Stimulated activated CD4-positive, alpha-beta T cell treated with anti-CD3 and anti-CD28 coated beads, Interleukin-1b, Interleukin-23, amount 100 ng/mL, for 4 hours (primary cell): ENCODE results near the gene MMP10.

Experiments used
- DNase-seq, 2 donors: peaks; one replicate each; pipeline ENCODE4 v3.0.0-alpha.2; 2020; ENCODE audit warnings: low read depth in 2 of 2

The MMP10 gene

DNA sequence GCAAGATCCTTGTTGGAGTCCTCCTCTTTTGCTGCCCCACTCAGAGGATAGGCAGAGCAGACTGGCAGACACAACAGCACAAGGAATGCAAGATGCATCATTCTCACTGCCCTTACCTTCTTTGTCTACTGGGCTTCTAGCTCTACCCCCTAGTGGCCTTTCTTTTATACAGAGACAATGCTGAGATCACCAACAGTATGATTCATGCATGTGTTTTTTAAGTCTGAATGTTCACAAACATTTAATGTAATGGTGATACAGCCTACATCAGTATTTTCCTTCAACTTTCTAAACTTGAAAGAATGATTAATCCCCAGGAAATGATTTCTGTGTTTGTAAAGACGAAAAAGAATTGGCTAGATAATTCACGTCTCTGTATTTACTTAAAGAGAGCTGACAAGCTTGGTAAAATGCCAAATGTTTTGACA lies at the start of gene MMP10:
TSS of gene MMP10 (minus strand) at position 138 of the 428 bp plus-strand sequence. CDS start at position 101, 37 bp downstream.
- DNase-seq = no peak

DNA sequence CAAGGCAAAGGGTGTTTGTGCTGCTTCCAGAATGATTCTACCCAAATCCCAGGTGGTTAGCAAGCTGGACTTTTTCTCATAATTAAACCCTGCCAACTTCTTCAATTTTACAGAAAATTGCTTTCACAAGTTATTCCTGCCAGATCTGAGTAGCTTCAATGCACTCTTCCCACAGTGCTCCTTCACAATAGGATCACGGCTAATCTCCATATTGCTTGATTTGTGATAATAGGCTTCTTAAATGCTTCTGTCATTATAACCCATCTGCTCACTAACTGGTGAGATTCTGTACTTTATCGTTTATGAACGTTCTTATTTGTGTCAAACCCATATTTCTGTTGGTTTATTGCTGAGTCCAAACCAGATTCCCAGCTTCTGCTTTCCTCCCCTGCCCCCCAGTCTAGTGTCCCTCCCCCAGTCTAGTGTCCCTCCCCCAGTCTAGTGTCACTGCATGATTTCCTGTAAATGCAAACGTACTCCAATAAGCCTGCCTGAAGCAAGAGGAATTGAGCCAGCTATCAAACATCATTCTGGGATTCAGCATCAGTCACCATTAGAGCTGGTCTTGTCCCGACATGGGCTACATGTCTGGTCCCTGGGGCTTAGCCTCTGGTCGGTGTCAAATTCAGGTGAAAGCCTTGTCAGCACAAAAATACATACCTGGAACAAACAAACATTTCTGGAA lies 49.0 kb upstream of the MMP10 start:
- DNase-seq = no peak

DNA sequence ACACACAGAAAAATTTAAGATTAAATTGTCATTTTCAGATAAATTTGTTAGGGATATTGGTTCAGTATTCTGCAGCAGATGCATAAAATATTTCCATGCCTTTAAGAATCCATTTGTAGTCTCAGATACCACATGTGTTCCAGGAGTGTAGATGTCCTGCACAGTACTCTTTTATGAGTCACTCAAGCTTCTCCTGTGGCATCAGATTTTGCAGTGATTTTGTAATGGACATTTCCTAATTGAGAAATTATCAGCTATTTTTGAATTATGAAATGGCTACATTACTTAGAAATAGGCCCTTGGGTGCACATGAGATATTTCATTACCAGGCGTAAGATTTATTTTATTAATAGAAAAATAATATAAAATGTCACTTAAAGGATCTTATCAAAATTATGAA lies 44.1 kb upstream of the MMP10 start:
- no peak for DNase-seq

DNA sequence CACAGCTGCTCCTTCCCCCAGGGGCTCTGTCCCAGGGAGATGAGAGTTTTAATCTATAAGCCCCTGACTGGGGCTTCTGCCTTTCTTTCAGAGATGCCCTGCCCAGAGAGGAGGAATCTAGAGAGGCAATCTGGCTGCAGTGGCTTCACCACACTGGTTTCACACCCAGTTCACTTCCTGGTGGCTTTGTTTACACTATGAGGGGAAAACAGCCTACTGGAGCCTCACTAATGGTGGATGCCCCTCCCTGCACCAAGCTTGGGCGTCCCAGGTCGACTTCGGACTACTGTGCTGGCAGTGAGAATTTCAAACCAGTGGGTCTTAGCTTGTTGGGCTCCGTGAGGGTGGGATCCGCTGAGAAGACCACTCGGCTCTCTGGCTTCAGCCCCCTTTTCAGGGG lies 39.1 kb upstream of the MMP10 start:
- no peak for DNase-seq

DNA sequence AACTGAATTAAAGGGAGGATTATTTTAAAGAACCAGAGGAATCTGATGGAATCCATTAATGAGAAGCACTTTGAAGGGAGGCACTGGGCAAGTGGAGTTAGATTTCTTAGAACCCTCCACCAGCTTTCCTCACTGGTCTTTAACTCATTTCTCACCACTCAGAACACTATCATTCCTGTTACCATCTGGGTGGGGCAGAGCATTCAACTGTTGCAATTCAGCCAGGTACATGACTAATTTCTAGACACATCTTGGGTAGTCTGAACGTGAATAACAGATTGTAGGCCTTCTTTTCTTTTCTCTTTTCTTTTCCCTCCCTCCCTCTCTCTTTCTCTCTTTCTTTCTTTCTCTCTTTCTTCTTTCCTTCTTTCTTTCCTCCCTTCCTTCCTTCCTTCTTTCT lies 33.1 kb upstream of the MMP10 start:
- no peak for DNase-seq

DNA sequence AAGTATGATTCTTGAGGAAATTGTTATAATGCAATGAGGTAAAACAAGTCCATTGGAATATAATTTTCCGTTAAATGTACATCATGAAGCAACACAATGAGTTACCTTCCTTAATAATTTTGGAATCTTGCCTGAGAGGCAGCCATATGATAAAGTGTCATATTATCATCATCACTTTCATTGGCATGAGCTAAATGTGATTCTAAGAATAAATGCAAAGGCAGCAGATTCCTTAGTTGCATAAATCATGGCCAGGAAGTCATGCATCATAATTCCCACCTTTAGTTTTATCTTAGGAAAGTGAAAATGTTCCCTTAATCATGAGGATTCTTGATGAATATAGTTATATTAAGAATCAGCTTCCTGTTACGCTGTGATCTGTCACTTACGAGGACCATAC lies 31.8 kb upstream of the MMP10 start:
- DNase-seq = no peak

DNA sequence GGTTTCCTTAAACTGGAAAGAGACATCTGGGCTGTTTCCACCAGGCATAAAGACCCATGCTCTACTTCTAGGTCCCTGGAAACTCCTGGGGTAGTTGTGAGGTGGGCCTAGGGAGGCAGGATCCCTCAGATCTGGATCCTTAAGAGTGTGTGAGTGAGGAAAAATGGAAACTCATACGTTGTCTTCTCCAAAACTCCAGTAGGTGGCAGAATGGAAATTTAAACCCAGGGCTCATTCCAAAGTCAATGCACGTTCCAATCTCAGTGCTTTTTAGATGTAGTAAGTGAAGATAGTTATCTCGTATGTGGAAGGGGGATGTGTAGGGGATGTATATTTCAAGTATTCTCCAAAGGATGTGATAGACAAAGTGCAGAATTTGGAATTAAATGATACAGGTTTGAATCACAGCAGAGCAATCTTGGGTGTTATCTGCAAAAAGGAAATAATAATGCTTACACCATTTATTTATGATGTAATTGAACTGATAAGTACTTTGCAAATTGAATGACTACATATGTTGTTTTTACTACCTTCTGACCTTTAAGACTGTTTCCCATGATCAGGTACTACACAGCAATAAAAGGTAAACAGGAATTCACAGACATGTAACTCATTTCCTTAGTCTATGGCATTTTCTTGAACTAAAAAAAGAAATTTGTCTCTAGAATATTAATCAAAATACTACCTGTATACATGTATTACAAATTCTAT lies 30.7 kb upstream of the MMP10 start:
- no peak for DNase-seq

DNA sequence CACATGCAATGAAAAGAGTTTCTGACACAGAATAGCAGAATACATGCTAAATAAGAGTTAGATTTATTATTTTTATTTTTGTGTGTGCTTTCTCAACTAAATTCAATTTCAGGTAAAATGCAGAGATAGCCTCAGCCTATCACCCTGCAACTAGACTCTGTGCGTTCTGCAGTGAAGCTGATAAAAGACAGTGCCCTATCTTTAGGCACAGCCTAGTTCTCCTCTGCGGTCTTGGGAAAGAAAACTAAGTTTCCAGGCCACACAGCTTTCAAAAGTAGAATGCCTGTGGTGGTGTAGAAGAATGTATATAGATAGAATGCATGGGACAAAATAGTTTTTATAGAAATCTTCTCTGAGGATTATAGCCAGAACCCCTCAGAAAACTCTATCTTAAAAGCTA lies 29.5 kb upstream of the MMP10 start:
- DNase-seq = no peak

DNA sequence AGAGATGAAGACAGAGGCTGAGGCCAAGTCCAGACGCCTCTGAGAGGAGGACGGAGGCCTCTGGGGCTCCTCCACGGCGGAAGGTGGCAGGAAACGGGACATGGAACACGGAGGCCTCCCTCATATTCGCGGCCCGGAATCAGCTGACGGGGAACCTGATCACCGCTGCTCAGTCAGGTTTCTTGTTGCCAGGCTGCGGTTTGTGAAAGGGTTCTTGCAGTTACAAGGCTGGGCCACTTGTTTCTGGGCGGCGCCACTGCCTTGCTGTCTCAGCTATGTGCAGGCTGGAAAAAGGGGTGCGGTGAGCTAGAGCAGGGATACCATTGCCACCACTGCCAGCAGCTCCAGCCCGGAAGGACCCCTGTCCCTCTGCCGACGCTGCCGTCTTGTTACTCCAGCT lies 27.5 kb upstream of the MMP10 start:
- no peak for DNase-seq

DNA sequence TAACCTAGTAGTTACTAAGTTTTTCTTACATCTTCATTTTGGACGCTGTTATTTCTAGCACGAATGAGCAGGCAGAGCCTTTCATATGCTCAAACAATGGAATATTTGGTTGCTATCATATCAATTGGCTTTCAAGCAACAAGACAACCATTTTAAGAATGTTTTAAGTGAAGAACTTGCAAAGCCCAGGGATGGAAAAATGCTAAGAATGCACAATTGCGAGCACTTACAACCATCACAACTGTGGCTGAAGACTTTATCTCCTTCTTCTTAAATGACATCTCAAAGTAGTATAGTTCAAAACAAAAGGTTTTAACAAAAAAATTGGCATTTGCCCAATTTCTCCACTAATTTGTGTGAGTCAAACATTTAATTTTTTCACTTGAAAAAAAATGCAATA lies 25.9 kb upstream of the MMP10 start:
- DNase-seq = no peak

DNA sequence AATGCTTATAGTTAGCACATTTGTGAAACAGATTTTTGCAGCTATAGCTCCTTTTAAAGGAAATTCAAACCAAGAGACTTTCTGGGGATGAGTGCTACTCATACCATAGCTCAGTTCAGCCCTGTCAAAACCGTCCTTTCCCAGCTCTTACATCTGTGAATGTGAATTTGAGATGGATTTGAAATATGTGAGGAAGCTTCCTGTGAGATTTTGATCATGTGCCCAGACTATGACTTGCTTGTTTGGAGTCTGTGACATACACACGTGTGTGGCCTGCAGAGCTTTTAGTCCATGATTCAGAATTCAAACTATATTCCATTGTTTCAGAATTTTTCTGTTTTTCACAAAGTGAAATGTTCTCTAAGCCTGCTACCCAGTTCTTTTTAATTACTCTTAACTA lies 21.9 kb upstream of the MMP10 start:
- DNase-seq = no peak

DNA sequence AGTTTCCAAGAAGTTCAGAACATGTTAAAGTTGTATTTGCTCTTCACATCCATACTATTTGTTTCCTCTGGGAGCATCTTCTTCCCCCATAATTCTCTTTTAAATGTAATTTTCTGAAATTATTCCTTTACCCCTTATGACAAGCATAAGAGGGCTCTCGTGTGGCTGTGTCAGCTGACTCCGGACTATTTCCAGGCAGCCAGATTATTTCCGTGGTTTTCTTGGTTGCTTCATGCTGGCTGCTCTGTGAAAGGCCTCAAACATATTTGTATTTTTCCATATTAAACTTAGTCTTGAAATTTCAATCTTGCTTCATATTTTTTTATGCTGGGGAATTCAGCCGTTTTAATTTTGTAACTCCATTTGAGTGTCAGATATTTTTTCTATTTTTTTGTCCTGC lies 20.3 kb upstream of the MMP10 start:
- no peak for DNase-seq

DNA sequence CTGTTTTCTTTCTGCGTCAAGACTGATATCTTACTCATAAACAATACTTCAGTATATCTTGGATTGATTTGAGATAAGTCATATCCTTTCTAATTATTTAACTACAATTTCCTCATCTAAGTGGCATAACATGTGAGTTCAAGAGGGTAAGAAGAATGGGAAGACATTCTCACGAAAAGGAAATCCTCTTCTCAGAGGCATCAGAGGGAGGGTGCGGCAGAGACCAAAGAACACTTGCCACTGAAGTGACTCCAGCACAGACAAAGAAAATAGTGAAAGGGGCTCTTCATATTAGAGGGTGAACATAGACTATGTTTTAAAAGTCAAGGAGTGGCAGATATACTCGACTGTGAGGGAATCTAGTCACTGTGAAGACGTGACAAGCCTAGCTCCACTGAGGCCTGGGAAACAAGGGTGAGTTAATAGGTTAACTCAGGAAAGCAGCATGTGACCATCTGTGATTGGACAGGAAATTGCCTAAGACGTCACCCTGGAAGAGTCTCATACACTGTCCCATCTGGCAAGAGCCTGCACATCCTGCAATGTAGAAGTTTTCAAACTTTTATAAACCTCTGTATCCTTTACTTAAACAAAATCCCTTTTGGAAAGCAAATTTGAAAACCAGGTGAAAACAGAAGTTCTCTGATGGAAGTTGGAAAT lies 19.4 kb upstream of the MMP10 start:
- DNase-seq = no peak

DNA sequence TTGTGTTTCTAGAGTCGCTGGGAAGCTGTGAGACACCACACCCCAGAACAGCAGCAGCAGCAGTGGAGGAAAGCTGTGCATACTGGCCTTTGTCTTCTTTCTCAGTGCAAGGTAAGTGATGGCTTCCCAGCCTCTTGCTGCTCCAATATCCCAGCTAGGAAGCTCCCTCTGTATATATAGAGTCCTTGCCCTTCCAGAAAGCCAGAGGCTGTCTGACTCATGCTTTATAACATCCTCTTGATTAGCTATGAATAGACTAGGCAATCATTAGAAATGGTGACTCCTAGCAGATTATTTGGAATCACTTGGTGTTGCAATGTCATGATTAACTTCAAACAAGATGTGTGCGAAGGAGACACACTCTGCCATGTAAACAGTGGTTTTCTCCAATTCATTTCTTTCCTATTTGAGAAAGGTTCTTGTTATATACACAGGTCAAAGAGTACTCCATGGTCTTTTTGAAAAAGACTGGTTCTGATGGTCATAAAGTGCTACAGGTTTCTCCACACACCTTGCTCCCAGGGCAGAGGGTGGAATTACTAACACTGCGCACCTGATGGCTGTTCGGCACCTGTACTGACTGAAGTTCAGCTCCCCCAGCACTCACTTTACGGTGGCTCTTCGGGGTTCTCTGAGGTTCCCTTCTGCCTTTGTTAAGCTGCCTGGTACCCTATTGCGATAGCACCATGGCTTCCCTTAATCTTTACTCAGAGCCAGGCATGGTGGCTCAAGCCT lies 17.8 kb upstream of the MMP10 start, which contains the start of gene MMP1:
TSS of gene MMP1 (minus strand) at position 149 of the 735 bp plus-strand sequence. CDS start at position 81, 68 bp downstream.
- DNase-seq = no peak

DNA sequence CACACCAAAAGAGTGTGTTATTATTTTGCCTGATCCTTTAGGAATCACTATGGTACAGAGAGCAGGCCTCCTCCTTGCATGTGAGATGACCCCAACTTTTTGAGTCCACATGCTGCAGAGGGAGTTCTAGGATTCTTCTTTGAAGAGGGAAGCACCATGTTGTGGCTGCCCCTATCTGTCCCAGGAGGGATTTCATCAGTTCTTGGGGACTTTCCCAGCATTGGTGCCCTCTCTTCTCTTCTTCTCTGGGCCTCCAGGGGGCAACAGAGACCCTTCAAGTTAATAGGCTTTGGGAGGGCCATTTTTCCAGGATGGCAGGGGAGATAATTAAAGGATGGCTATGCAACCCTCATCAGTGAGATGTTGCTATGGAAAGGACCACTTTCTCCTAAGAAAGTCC lies 14.0 kb upstream of the MMP10 start:
- DNase-seq = no peak

DNA sequence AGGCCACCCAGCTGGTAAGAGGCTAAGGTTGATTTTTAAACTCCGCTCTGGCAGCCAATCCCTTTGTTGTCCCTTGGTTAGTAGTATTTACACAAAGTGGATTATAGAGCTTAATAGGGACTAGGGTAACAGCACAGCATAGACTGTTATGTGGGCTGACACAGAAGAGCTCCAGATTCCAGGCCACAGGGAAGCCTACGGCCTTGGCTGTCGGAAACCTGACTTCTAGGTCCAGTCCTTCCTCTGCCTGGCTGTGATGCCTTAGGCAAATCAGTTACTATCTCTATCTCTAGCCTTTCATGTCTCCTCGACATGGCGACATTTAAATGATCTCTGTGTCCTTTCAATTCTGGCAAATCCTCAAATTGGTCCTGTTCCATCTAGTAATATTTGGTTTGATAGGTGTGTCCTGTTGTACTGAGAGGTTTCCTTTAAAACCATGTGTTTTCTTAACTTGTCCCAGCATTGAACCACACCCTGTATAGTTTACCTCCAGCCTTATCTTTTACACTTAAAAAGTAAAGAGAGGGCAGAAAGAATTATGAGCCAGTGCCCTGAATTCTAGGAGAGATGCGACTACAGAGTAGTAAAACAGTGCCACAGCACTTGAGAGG lies 13.4 kb upstream of the MMP10 start:
- no peak for DNase-seq

DNA sequence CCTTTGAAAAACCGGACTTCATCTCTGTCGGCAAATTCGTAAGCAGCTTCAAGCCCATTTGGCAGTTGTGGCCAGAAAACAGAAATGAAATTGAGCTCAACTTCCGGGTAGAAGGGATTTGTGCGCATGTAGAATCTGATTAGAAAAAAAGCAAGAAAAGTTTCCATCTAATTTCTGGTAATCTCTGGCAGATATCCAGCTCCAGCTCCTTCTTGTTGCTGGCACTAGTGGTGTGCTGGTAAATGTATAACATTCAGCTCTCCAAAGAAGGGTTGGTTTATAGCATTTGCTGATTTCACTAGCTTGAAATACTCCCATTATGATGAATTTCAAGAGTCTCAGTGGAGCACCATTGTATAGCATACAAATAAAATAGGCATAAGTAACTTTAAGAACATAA lies 12.2 kb upstream of the MMP10 start:
- no peak for DNase-seq

DNA sequence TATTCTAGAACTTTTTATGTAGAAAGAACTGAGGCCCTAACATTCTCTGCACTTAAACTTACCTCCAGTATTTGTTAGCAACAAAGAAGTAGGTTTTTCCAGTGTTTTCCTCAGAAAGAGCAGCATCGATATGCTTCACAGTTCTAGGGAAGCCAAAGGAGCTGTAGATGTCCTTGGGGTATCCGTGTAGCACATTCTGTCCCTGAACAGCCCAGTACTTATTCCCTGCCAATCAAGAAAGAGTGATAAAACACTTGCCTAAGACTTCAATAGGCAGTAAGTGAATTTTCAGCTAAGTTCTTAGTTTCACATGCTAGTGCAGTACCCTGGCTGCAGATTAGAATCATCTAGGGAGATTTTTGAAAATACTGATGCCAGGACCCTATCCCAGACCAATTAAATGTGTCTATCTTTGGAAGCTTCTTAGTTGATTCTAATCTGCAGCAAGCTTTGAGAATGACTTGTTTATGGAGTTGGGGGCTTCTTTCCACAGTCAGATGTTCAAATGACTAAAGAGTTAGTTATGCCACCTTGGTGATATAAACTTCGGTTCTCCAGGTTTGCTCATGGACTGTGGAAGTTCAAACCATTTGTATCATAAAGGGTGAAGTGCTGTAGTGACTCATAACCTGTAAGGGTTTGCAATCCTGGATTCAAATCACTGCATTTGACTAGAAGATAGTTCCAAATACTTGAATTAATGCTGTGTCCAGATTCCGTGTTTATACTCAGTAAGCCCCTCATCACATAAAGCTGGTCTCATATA lies 11.0 kb upstream of the MMP10 start:
- no peak for DNase-seq

DNA sequence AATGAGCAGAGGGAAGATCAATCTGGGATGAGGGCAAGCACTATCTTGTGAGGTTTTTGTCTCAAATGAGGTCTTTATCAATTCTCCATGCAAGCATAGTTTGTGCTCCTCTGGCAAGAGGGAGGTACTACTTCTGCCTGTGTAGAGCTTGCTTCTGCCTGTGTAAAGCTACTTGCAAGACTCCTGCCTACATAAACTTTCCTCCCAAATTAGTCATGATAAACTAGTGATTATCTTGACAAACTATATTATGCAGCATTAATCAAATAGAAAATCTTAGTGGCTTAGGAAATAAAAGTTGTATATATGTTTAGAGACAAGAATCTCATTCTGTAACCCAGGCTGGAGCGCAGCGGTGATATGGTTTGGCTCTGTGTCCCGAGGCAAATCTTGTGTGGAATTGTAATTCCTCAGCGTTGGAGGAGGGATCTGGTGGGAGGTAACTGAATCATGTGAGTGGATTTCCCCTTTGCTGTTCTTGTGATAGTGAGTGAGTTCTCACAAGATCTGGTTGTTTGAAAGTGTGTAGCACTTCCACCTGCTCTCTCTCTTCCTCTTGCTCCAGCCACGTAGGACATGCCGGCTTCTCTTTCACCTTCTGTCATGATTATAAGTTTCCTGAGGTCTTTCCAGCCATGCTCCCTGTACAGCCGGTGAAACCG lies 8.0 kb upstream of the MMP10 start:
- DNase-seq = no peak

DNA sequence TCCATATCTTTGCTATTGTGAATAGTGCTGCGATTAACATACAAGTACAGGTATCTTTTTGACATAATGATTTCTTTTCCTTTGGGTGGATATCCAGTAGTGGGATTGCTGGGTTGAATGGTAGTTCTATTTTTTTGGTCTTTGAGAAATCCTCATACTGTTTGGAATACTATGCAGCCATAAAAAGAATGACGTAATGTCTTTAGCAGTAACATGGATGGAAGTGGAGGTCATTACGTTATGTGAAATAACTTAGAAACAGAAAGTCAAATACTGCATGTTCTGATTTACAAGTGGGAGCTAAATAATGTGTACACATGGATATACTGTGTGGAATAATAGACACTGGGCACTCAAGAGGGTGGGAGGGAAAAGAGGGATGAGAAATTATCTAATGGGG lies 4.0 kb upstream of the MMP10 start:
- DNase-seq = no peak

DNA sequence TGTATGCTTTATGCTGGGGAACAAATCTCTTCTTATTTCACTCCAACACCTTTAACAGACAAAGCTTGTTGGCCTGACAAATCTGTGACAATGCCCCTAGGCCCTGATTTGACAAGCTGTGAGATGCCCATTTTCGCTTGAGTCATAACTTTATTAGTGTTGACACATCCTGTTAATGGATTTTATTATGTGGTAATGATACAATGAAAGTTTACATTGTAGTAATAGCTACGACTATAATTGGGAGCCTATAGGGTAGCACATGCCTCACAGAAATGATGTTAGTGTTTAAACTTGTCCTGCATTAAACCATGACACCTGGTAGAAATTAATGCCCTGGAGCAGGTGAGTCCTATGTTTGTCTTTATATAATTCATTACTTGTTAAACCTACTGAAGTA lies 3.3 kb upstream of the MMP10 start:
- DNase-seq = no peak
